Astrocyte of the cerebellum (primary cell): ENCODE results near the gene SPDEF.

Source experiments
- DNase-seq: peaks from one replicate; pipeline ENCODE4 v3.0.0-alpha.2; 2011; ENCODE audit warnings: low read depth
- H3K4me3 ChIP-seq: 2 replicates; pipeline ENCODE4 v1.5.1; 2011; ENCODE audit warnings: mild to moderate bottlenecking, low read depth, low read length, moderate library complexity
- CTCF ChIP-seq: IDR thresholded peaks from 2 replicates; pipeline ENCODE4 v1.5.1; 2012; ENCODE audit warnings: low read length, low read depth, moderate library complexity, mild to moderate bottlenecking; ENCODE audit errors: missing control alignments
- in situ Hi-C: cut with HindIII; loops from 2 replicates; pipeline ENCODE4 v1.10.0; 2017; ENCODE audit warnings: low sequenced_read_pairs

SPDEF gene

GRCh38 chr6:34556031-34556471 is at the start of gene SPDEF:
TSS of gene SPDEF (minus strand) at chr6:34556329. CDS start at chr6:34544455, 11,874 bp downstream.
- no peak within 1 kb of the TSS for H3K4me3 ChIP-seq
- in situ Hi-C loops, result no loop called here
- DNase-seq, result no peak
- TF ChIP-seq CTCF, result no peak

- no peak overlapping the region for H3K4me3 ChIP-seq
- no peak for DNase-seq
- in situ Hi-C loops, result loop anchor here (10.0 kb wide), 1 partner anchor 439 kb away; no protein-coding TSS in a partner anchor
- TF ChIP-seq CTCF, result no peak
These were observed 47.6 kb upstream of the SPDEF start for GRCh38 chr6:34603707-34604106.

- H3K4me3 ChIP-seq, result no peak overlapping the region
- TF ChIP-seq CTCF, result no peak
- in situ Hi-C loops, result loop anchor here (10.0 kb wide), 1 partner anchor 438 kb away; no protein-coding TSS in a partner anchor
- no peak for DNase-seq
These were observed 46.4 kb upstream of the SPDEF start for GRCh38 chr6:34602318-34603111.

GRCh38 chr6:34601706-34602105 is 45.6 kb upstream of the SPDEF start:
- in situ Hi-C loops, result loop anchor here (10.0 kb wide), 1 partner anchor 437 kb away; no protein-coding TSS in a partner anchor
- no peak overlapping the region for H3K4me3 ChIP-seq
- no peak for TF ChIP-seq CTCF
- no peak for DNase-seq

GRCh38 chr6:34600796-34601195 is 44.7 kb upstream of the SPDEF start:
- in situ Hi-C loops, result loop anchor here (10.0 kb wide), 1 partner anchor 436 kb away; no protein-coding TSS in a partner anchor
- no peak for DNase-seq
- TF ChIP-seq CTCF, result no peak
- no peak overlapping the region for H3K4me3 ChIP-seq

- in situ Hi-C loops, result loop anchor here (10.0 kb wide), 1 partner anchor 435 kb away; no protein-coding TSS in a partner anchor
- TF ChIP-seq CTCF, result no peak
- no peak overlapping the region for H3K4me3 ChIP-seq
- no peak for DNase-seq
These were observed 44.0 kb upstream of the SPDEF start for GRCh38 chr6:34600101-34600500.
